ENCODE data around the gene PAAF1. TPM values are rescaled to one million over a fixed set of nuclear protein-coding genes. Genes with fewer than 3 reads are reported as not detected.

PAAF1 gene
- total RNA-seq, 4 donors from 2014 or later = 0.37 to 10.5 (median 6.4) TPM

DNA sequence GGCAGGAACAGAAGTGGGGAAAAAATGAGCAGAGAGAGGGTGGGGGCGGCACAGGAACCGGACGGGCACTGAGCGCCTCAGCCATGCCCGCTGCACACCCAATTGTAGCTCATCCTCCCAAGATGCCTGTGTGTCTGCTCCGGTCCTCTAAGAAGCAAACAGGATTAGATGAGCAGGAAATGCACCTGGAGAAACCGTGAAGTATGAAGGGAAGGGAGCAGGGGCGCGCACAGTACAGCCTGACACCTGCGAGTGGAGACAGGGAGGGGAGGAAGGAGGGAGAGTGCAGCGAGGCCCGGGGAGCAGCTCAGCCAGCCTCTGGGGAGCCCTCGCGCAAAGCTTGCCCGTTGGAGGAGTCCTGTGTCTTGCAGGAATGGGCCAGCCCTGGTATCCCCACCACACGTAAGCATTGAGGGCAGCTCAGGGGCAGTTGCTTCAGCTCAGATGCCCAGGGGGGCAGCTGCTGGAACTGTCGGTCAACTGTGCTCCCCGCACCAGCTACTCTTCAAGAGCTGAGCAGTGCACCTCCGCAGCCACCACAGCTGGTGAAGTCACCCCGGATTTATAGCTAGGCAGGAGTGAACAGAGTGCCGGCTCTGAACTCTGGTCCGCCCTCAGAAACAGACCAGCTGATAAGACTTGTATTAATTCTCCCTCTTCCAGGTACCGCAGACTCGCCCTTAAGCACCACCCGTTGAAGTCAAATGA lies 81.0 kb downstream of the PAAF1 start:
- H3K27me3 ChIP-seq = no peaks in the 10 kb centered on the region
- TF ChIP-seq, protein P1, sequence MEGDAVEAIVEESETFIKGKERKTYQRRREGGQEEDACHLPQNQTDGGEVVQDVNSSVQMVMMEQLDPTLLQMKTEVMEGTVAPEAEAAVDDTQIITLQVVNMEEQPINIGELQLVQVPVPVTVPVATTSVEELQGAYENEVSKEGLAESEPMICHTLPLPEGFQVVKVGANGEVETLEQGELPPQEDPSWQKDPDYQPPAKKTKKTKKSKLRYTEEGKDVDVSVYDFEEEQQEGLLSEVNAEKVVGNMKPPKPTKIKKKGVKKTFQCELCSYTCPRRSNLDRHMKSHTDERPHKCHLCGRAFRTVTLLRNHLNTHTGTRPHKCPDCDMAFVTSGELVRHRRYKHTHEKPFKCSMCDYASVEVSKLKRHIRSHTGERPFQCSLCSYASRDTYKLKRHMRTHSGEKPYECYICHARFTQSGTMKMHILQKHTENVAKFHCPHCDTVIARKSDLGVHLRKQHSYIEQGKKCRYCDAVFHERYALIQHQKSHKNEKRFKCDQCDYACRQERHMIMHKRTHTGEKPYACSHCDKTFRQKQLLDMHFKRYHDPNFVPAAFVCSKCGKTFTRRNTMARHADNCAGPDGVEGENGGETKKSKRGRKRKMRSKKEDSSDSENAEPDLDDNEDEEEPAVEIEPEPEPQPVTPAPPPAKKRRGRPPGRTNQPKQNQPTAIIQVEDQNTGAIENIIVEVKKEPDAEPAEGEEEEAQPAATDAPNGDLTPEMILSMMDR (IDR thresholded peaks at IDR 0.05) = no peak
- TF ChIP-seq EP300 (IDR thresholded peaks at IDR 0.05; ENCODE audit: low read depth) = no peak
- TF ChIP-seq POLR2AphosphoS5 (IDR thresholded peaks at IDR 0.05) = no peak
- TF ChIP-seq POLR2A (IDR thresholded peaks at IDR 0.05) = no peak
- no peaks in the 10 kb centered on the region for H3K36me3 ChIP-seq
- in situ Hi-C loops (cut with MboI; ENCODE audit: low pct_ligation_motif_present in 1 of 4, low pct_unique_long_range_greater_than_20kb in 1 of 4, low sequenced_read_pairs in 3 of 4) = loop anchor here in 2 of 4 donors (25.0 kb wide), 2 partner anchors 129 to 604 kb away; no protein-coding TSS in a partner anchor
- 62% methylated on average over 25 of the region's 25 CpGs; no CpG with 5 or more reads in 1 of the 2 donors for WGBS, 2 donors (ENCODE audit: low coverage in 1 of 2)
- intact Hi-C loops (cut with DNase I; ENCODE audit: low total_unique reads) = no loop called here
- DNase-seq = no peak
- H3K27ac ChIP-seq = no peak overlapping the region
- no peaks in the 10 kb centered on the region for H3K9me3 ChIP-seq
- no peaks in the 10 kb centered on the region for H3K4me1 ChIP-seq
- H3K4me3 ChIP-seq = no peak overlapping the region

GRCh38 chr11:73958521-73959141 lies 81.8 kb downstream of the PAAF1 start:
- intact Hi-C loops (cut with DNase I; ENCODE audit: low total_unique reads) (no loop called here), in situ Hi-C loops (cut with MboI; ENCODE audit: low pct_ligation_motif_present in 1 of 4, low pct_unique_long_range_greater_than_20kb in 1 of 4, low sequenced_read_pairs in 3 of 4) (loop anchor here in 2 of 4 donors (25.0 kb wide), 2 partner anchors 129 to 604 kb away; no protein-coding TSS in a partner anchor)
- no peaks in the 10 kb centered on the region for H3K36me3 ChIP-seq
- no peak overlapping the region for H3K27ac ChIP-seq
- no peak for DNase-seq
- TF ChIP-seq, protein P1 (IDR thresholded peaks at IDR 0.05) = no peak
- TF ChIP-seq EP300 (IDR thresholded peaks at IDR 0.05; ENCODE audit: low read depth) = no peak
- TF ChIP-seq POLR2AphosphoS5 (IDR thresholded peaks at IDR 0.05) = no peak
- no peak for TF ChIP-seq POLR2A (IDR thresholded peaks at IDR 0.05)
- no peaks in the 10 kb centered on the region for H3K27me3 ChIP-seq
- no peaks in the 10 kb centered on the region for H3K4me1 ChIP-seq
- 73 to 86% methylated on average over 8 to 18 of the region's 18 CpGs for WGBS, 2 donors (ENCODE audit: low coverage in 1 of 2)
- no peak overlapping the region for H3K4me3 ChIP-seq
- H3K9me3 ChIP-seq = no peaks in the 10 kb centered on the region

- Histone ChIP-seq H3K36me3 (no peaks in the 10 kb centered on the region), H3K27me3 (no peaks in the 10 kb centered on the region), H3K9me3 (no peaks in the 10 kb centered on the region), H3K4me1 (peaks cover 0 to 10% (median 3%) of the 10 kb centered on the region in 4 donors), H3K4me3 (no peak overlapping the region), H3K27ac (no peak overlapping the region)
- intact Hi-C loops (cut with DNase I; ENCODE audit: low total_unique reads) = loop anchor here (10.0 kb wide), 2 partner anchors 63 to 143 kb away; no protein-coding TSS in a partner anchor
- 79% methylated on average over 4 of the region's 4 CpGs; no CpG with 5 or more reads in 1 of the 2 donors for WGBS, 2 donors (ENCODE audit: low coverage in 1 of 2)
- TF ChIP-seq POLR2A (IDR thresholded peaks at IDR 0.05) = no peak
- TF ChIP-seq, protein P1 (IDR thresholded peaks at IDR 0.05) = no peak
- no peak for TF ChIP-seq POLR2AphosphoS5 (IDR thresholded peaks at IDR 0.05)
- TF ChIP-seq EP300 (IDR thresholded peaks at IDR 0.05; ENCODE audit: low read depth) = no peak
- in situ Hi-C loops (cut with MboI; ENCODE audit: low pct_ligation_motif_present in 1 of 4, low pct_unique_long_range_greater_than_20kb in 1 of 4, low sequenced_read_pairs in 3 of 4) = loop anchor here in 2 of 4 donors (25.0 kb wide), 2 partner anchors 126 to 601 kb away; no protein-coding TSS in a partner anchor
- DNase-seq = no peak
These were observed 84.5 kb downstream of the PAAF1 start for GRCh38 chr11:73961321-73961720.

DNA sequence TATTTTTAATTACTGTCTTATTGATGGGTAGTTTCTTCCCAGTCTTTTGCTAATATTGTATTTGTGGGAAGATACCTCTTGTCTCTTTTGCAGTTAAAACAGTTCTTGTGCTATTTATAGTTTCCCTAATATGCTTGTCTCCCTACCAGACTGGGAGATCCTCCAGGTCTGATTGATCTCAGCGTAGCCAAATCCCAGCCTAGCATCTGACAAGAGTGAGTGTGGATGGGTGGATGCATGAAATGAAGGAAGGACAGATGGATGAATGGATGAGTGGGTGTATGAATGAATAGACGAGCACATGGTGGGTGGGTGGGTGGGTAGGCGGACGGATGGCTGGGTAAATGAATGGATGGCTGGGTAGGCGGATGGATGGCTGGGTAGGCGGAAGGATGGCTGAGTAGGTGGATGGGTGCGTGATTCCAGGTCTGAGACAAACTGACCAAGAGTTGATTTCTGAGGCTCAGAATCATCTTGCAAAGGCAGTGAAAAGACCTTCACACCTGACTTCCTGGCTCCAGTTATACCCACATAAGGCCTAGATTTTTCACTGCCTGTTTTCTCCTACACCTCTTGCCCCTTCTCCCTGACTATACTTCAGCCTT lies 85.4 kb downstream of the PAAF1 start:
- TF ChIP-seq POLR2AphosphoS5 (IDR thresholded peaks at IDR 0.05) (no peak), POLR2A (IDR thresholded peaks at IDR 0.05) (no peak)
- no peak overlapping the region for H3K27ac ChIP-seq
- no peak for DNase-seq
- H3K9me3 ChIP-seq = no peaks in the 10 kb centered on the region
- intact Hi-C loops (cut with DNase I; ENCODE audit: low total_unique reads) = loop anchor here (10.0 kb wide), 2 partner anchors 63 to 143 kb away; no protein-coding TSS in a partner anchor
- WGBS, 2 donors (ENCODE audit: low coverage in 1 of 2) = 80 to 83% methylated on average over 2 to 7 of the region's 7 CpGs
- H3K4me3 ChIP-seq = no peak overlapping the region
- no peaks in the 10 kb centered on the region for H3K27me3 ChIP-seq
- peaks cover 0 to 10% (median 3%) of the 10 kb centered on the region in 4 donors for H3K4me1 ChIP-seq
- in situ Hi-C loops (cut with MboI; ENCODE audit: low pct_ligation_motif_present in 1 of 4, low pct_unique_long_range_greater_than_20kb in 1 of 4, low sequenced_read_pairs in 3 of 4) = loop anchor here in 2 of 4 donors (25.0 kb wide), 2 partner anchors 125 to 600 kb away; no protein-coding TSS in a partner anchor
- no peaks in the 10 kb centered on the region for H3K36me3 ChIP-seq

Measured in transverse colon (tissue), 4 donors.